HTR-8/SVneo (cell line): ENCODE measurements around the gene POMGNT2.

Source experiments
- DNase-seq: peaks from one replicate; pipeline ENCODE4 v3.0.0; 2011; ENCODE audit warnings: low spot score, mixed read lengths; ENCODE audit not compliant: insufficient read length
- FAIRE-seq: peaks from 2 replicates; lab custom pipeline; 2011; peaks lifted over from hg19 to GRCh38; lab: Jason Lieb, UNC

The POMGNT2 gene

DNA sequence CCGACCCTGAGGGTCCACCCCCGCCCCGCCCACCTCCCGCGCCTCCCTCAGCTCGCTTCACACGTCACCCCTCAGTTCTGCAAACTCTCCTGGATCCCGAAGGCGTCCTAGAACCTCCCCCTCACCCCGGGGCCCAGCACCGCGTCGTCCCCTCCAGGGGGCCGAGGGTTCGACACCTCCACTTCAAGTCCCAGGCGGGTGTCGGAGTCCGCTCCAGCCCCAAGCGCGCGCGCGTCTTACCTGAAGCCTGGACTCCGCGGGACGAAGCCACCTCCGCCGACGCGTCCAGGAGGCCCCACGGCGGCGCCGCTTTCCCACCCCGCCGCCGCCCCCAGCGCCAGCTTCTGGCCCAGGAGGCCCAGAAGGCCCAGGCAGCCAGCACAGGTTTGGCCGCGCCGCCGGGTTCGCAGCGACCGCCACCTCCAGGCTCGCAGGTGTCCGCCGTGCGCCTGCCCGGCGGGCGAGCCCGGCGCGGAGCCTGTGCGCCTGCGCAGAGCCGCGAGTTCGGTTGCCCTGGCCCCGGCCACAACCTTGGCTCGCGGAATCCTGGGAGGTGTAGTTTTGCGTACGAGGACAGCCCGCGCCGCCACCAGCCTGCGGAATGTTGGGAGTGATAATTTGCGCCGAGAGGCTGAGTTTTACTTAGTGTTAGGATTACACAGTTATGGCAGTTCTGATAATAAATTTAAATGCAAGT is at the start of gene POMGNT2:
POMGNT2 (minus strand) TSS at position 484 of the 697 bp plus-strand sequence. CDS start 24,648 bp downstream, outside the sequence.
- DNase-seq (peak; percentile 93), FAIRE-seq (peak; percentile 87)

DNA sequence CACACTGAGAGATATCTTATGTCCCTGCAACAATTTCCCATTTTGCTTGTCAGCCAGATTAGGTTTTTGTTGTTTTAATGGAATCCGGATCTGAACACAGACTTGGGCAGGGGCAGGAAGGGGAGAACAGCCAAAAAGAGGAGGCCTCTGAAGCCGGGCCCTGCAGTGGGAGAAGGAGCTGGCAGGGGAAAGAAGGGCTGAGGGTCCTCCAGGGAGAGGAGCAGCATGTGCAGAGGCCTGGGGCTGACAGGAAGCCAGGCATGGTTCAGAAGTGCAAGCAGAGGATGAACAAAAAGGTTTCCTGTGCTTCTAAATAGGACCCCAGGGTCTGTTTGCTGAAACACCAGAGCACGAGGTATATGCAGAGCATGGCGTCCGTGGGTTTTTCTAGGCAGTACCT is 49.1 kb upstream of the POMGNT2 start:
- DNase-seq (no peak), FAIRE-seq (no peak)

DNA sequence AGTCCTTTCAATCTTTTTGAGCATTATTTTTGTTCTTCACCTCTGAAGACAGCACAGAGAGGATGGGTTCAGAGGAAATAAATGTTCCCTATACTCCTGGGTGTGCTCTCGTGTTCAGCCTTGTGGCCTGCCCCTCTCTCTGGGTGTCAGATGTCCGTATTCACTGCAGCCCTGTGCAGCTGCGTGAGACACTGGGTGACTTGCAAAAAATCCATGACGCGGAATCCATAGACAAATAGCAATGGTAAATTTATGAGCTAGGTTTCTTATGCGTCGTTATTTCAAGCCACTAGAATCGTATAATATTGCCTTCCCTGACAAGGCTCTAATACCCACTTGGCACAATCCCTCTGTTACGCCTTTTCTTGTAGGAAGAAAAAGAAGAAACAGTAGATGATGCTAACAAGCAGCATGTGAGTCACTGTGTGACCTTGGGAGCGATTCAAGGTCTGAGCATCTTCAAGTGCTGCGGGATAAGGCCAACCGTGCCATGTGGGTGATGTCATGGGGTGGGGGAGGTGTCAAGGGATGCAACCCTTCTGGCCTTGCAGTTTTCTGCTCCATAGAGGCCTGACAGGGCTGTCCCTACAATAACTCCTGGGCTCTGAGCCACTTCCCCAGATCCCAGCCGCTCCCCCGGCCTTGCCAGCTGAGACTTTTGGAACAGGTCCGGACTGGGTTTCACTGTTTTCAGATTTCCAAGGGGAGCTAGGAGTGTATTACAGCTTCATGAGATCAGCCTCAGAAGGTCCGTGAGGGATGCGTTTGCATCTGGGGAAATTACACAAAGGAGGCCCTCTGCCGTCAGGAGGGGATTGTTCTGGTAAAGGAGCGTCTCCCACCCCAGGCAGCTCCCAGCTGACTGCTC is 47.6 kb upstream of the POMGNT2 start:
- DNase-seq: no peak
- no peak for FAIRE-seq

DNA sequence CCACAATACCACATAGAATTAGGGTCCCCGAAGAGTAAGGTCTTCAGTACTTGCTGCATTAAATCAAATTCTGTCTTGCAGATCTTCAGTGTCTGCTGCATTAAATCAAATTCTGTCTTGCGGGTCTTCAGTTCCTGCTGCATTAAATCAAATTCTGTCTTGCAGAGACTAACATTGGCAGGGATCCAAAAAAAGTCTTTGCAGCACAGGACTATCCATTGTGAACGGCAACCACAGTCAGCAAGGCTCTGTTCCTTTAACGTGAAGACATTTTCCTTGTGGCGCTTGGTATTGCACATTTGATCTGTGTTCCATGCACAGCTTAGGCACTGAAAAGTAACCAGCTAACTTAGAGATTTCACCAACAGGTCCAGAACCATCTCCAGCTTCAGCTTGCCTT is 46.8 kb upstream of the POMGNT2 start:
- DNase-seq (no peak), FAIRE-seq (no peak)

- FAIRE-seq (no peak), DNase-seq (no peak)
Measured at GRCh38 chr3:43148033-43148432, 42.2 kb upstream of the POMGNT2 start.

DNA sequence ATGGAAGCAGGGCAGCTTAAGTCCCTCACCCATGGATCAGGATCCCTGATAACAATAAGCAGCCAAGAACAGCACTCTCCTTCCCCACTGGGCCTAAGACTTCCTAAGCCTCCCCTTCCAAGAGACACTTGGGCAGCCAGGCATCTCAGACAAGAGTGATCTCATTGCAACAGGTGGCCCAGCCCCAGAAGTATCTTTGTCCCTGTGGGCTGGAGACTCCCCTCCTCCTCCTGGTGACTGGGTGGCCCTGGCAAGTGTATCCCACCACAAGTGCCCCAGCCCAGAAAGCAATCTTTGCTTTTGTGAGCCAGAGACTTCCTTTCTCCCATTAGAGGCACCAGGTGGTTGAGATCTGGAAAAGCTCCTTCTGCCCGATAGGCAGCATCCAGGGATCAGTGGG is 40.7 kb upstream of the POMGNT2 start:
- FAIRE-seq (no peak), DNase-seq (no peak)

DNA sequence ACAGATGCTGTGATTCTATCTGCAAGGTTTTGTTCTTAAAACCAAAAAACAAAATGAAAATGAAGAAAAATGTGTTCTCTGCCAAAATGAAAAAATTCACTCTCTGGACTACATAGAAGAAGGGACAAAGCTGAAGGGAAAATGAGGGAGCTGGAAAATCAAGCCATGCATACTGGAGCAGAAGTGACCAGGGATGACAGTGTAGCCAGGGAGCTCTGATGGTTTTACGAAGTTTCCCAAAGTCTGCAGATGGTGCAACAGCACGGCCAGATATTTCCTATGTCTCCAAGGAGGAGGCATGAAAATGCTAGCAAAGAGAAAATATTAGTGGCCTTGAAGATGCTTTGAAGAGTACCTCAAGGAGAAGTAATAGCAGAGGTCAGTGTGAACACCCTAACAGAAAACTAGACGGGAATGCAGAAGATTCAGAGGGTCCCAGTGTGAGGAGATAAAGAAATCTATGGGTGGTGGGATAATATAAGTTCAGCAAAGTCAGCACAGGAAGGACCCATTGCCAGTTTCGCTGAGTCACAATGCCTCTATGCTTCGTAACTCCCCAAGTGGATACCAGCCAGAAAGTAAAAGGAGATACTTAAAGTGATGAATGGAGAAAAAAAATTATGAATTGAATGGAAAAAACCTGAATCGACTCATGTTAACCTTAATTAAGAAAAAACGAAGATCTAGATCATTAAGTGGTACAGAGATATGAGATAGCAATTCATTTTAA is 39.0 kb upstream of the POMGNT2 start:
- FAIRE-seq (no peak), DNase-seq (no peak)

GRCh38 chr3:43142472-43142871 is 36.6 kb upstream of the POMGNT2 start:
- FAIRE-seq (no peak), DNase-seq (no peak)

DNA sequence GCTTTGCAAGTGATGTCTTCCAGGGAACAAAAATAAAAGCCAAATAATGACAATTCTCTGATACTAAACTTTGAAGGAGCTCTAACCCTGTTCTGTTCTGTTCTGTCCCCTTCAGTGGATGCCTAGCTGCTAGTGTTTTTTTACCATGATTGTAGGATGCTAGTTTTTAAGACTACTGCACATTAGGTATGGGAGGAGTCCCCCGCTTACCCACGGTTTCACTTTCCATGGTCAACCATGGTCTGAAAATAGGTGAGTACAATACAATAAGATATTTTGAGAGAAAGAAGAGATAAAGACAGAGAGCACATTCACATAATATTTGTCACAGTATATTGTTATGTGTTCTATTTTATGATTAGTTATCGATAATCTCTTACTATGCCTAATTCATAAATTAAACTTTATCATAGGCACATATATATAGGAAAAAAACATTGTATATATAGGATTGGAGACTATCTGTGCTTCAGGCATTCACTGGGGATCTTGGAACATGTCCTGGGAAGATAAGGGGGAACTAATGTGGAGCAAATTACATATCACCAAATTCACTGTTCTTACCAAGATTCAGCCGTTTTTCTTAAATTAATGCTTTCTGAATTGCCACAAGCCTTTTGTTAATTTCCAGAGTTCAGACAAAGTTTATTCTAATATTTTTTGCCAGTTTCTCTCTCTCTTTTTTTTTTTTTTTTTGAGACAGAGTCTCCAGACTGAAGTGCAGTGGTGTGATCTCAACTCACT is 32.8 kb upstream of the POMGNT2 start:
- FAIRE-seq: no peak

DNA sequence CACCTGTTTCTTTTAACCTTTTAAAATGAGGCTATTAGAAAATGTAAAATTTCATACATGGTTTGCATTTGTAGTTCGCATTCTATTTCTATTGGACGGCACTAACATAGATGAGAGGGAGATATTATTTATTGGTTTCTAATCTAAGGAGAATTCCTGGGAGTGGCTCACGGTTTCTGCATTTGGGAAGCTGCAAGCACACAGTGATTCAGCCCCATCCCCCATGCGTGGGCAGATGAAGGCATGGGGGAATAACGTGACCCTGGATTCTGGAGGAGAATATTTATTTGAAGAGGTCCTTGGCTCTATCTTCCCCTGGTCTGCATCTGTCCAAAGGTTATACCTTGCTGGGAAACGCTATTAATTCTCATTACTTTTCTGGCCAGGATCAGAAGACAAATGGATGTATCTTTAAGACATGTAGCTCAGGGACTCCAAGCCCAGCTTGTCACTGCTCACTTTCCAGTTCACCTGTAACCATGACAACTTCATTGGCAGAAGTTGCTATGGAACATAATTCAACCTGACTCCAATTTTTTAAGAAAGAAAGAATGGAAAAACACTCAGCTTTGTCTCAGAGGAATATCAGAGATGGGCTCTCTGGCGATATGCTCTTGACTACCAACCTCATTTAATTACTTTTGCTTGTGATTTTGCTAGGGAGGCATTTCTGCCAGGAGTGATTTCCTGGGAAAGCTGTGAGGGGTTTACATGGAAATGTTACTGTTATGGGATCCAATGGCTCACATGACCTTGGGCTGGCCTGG is 27.2 kb upstream of the POMGNT2 start:
- FAIRE-seq: no peak
- no peak for DNase-seq

More for the DNA sequence above, 32.8 kb upstream of the POMGNT2 start:
- DNase-seq: no peak

- FAIRE-seq: no peak
- no peak for DNase-seq
Measured at GRCh38 chr3:43132193-43132592, 26.3 kb upstream of the POMGNT2 start.

DNA sequence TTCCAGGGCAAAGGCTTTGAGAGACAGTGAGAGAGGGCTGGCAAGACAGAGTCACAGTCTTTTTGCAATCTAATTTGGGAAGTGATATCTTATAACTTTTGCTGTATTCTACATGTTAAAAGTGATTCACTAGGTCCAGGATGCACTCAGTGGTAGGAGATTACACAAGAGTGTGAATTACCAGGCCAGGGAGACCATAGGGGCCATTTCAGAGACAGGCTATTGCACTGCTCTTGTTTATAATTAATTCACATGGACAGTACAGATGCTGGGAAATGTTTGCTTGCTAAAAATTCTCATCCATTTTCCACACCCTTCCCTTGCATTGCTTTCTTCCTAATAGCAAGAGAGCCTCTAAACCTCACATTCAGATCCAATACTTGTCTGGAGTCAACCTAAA is 22.6 kb upstream of the POMGNT2 start:
- DNase-seq (no peak), FAIRE-seq (no peak)

DNA sequence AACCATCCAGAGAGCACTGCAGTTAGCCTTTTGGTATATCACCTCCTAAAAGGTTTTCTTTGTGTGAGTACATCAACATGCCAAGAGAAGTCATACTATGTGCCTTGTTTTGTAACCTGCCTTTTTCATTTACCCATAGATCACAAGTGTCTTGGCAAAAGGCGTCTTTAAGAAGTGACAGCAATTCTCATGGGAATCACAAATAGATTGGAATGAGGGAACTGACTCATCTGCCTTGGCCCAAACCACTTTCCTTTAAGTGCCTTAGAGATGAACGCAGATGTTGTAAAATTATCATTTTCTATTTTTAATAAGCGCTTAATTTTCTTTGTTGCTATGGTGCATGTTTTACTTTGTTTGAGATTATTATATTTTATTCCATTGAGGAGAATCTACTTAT is 20.7 kb upstream of the POMGNT2 start:
- no peak for FAIRE-seq
- no peak for DNase-seq

DNA sequence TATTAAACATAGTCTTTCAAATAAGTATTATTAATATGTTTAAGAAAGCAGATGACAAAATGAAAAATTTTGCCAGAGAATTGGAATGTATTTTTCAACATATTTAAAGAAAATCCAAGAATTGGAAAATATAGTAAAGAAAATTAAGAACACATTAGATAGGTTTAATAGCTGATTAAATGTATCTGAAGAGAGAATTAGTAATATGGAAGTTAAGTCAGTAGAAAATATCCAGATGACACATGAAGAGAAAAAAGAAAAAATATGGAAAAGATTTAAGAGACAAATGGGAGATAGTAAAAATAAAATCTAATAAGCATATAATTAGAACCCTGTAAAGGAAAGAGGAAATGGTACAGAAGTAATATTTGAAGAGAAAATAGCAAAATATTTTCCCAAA is 18.0 kb upstream of the POMGNT2 start:
- FAIRE-seq: no peak
- DNase-seq: no peak

DNA sequence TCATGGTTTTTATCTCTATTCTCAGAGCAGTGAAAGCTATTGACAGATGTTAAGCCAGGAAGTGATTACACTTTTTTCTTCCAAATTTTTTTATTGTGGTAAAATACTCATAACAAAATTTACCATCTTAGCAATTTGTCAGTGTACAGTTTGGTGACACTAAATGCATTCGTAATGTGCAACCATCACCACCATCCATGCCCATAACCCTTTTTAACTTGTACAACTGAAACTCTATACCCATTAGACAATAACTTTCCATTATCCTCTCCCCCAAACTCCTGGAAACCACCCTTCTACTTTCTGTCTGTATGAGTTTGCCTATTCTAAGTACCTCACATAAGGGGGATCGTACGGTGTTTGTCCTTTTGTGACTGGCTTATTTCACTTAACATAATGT is 15.1 kb upstream of the POMGNT2 start:
- DNase-seq (no peak), FAIRE-seq (no peak)

GRCh38 chr3:43117257-43117656 is 11.4 kb upstream of the POMGNT2 start:
- DNase-seq (no peak), FAIRE-seq (no peak)

- no peak for FAIRE-seq
Measured at GRCh38 chr3:43113671-43114070, 7.8 kb upstream of the POMGNT2 start.

GRCh38 chr3:43106293-43106628 is 382 bp upstream of the POMGNT2 start:
- no peak for FAIRE-seq
- peak; percentile 24 for DNase-seq

More at GRCh38 chr3:43113671-43114070, 7.8 kb upstream of the POMGNT2 start:
- no peak for DNase-seq
